Measurements from ENCODE around the gene RNU5D-1.
"Not testable (repeated sequence)": the region's sequence is repeated elsewhere in the genome, so short reads cannot be mapped to it uniquely, and the experiment has no call there.

The RNU5D-1 gene

GRCh38 chr1:44730741-44731512 is at the start of gene RNU5D-1:
Gene RNU5D-1 (minus strand): TSS chr1:44731170.
- DNase-seq, result peak; percentile 80

- no peak for DNase-seq
Measured at GRCh38 chr1:44780583-44781121, 49.7 kb upstream of the RNU5D-1 start.

- no peak for DNase-seq
Measured at GRCh38 chr1:44778705-44779576, 48.0 kb upstream of the RNU5D-1 start.

GRCh38 chr1:44777969-44778635 is 47.1 kb upstream of the RNU5D-1 start:
- DNase-seq, result no peak

GRCh38 chr1:44777547-44777946 is 46.6 kb upstream of the RNU5D-1 start:
- DNase-seq, result no peak

- no peak for DNase-seq
Measured at GRCh38 chr1:44776730-44777068, 45.7 kb upstream of the RNU5D-1 start.

GRCh38 chr1:44775930-44776729 is 45.2 kb upstream of the RNU5D-1 start:
- no peak for DNase-seq

- peak; percentile 93 for DNase-seq
Measured at GRCh38 chr1:44775078-44775929, 44.3 kb upstream of the RNU5D-1 start, which contains the start of gene RPS8. Gene RPS8 (plus strand): TSS chr1:44775540. CDS start chr1:44775597, 57 bp downstream.

GRCh38 chr1:44766421-44766820 is 35.5 kb upstream of the RNU5D-1 start:
- not testable (repeated sequence) for DNase-seq

- DNase-seq, result no peak
Measured at GRCh38 chr1:44760876-44761275, 29.9 kb upstream of the RNU5D-1 start.

GRCh38 chr1:44759077-44759476 is 28.1 kb upstream of the RNU5D-1 start:
- no peak for DNase-seq

- DNase-seq, result no peak
Measured at GRCh38 chr1:44757420-44757819, 26.4 kb upstream of the RNU5D-1 start.

GRCh38 chr1:44747878-44748277 is 16.9 kb upstream of the RNU5D-1 start:
- no peak for DNase-seq

GRCh38 chr1:44743211-44743610 is 12.2 kb upstream of the RNU5D-1 start:
- DNase-seq, result no peak

GRCh38 chr1:44740179-44740617 is 9.2 kb upstream of the RNU5D-1 start:
- no peak for DNase-seq

- peak; percentile 98 for DNase-seq
Measured at GRCh38 chr1:44739307-44740178, 8.6 kb upstream of the RNU5D-1 start, which contains the start of gene KIF2C. Gene KIF2C (plus strand): TSS chr1:44739837. CDS start chr1:44739933, 96 bp downstream.

- DNase-seq, result not testable (repeated sequence)
Measured at GRCh38 chr1:44738953-44739306, 8.0 kb upstream of the RNU5D-1 start.

GRCh38 chr1:44735992-44736391 is 5.0 kb upstream of the RNU5D-1 start:
- no peak for DNase-seq

GRCh38 chr1:44733784-44734183 is 2.8 kb upstream of the RNU5D-1 start:
- DNase-seq, result no peak

GRCh38 chr1:44733365-44733764 is 2.4 kb upstream of the RNU5D-1 start:
- DNase-seq, result no peak
